Head of caudate nucleus (tissue), 42 donors: Measurements from ENCODE around the gene PLEKHG3.

Experiments
- DNase-seq, 42 donors: peaks; one replicate each; pipeline versions ENCODE4 v3.0.0 to v3.0.0-alpha.2; 2020 to 2021; ENCODE audit warnings: mixed read lengths in 7 of 42
- intact Hi-C: fragments of 100-400 bp; cut with DNase I; formaldehyde crosslinking; loops from one replicate; pipeline ENCODE4 v1.15.0; 2022

PLEKHG3 gene

DNA sequence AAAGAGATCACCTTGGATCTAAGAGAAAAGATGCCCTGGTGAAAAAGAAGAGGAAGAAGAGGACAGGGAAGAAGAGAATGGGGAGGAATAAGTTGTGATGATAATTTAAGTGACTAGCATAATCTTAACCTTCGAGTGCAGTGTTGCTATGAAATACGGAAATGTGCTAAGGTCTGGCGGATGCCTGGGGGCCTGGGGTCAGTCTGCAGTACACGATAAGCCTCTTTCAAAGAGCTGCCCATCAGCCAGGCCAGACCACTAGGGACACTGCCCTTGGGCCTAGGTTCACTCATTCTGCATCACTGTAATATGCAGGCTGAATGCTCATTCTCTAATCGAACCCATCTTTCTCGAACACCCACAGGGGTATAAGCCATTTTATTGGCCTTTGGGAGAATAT is 83.4 kb downstream of the PLEKHG3 start:
- intact Hi-C loops: no loop called here
- DNase-seq: no peak

DNA sequence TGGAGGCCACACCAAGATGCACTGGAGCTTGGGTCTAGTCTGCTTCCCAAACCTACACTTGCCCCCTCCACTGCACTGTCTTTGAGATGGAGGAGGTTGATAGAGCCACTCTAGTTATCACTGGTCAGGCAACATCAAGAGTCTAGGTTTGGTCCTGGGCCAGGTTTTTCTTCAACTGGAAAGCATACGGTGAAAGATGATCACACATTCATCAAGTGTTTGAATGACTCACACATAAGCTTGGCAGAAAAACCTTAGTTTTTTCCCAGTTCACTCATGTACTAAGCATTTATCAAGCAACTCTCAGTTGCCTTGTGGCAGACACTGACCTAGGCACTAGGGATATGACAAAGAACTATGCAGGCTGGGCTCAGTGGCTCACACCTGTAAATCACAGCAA is 84.5 kb downstream of the PLEKHG3 start:
- DNase-seq: no peak
- intact Hi-C loops: no loop called here

DNA sequence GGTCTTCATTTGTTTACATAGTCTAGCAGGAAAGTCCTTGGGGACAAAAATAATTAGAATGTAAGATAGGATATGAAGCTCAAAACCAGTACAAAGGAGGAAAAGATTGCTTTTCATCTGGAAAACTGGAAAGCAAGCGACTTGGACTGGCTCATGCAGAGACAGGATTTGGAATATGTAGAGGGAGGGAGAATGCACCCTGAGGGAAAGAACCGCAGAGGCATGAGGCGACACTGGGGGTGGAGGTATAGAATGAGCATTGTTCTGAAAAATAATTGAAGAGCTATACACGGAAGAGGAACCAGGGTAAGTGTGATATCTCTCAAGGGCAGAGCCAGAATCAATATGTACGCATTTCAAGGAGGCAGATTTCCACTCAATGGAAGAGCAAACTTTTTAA is 85.5 kb downstream of the PLEKHG3 start:
- intact Hi-C loops: no loop called here
- no peak for DNase-seq

DNA sequence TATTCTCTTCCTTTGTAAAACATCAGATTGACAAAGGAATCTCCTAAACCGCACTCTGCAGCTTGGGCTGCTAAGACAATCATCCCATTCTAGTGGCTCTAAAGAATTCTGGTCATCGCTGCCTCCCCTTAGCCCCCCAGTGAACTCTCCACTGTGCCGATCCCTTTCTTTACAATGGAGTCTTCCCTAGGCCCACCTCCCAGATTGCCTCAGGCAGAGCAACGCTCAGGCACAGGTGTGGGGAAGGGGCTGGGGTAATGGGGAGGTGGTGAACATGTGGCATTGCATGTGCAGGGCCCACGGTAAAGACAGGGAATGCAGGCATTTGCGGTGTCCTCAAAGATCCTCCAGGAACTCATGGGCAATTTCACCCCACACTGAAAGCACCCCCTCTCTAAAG is 86.3 kb downstream of the PLEKHG3 start:
- intact Hi-C loops: no loop called here
- DNase-seq: no peak

DNA sequence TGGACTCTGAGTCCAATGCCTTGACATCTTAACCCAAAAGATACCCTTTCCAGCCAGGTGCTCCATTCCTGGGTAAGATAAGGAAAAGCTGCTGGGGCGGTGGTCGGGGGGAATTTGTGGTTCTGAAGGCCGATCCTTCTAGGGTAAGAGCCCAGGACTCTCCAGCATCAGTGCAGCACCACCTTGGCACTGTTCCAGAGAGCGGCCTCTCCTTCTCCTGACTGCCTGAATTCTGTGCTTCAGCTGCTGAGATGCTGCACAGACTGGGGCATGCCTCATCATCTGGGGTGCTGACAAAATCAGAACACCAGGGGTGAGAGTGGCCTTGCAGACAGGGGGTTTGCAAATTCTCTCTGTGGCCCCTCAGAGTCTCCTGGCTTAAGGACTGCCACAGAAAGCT is 88.0 kb downstream of the PLEKHG3 start:
- no peak for DNase-seq
- intact Hi-C loops: no loop called here

DNA sequence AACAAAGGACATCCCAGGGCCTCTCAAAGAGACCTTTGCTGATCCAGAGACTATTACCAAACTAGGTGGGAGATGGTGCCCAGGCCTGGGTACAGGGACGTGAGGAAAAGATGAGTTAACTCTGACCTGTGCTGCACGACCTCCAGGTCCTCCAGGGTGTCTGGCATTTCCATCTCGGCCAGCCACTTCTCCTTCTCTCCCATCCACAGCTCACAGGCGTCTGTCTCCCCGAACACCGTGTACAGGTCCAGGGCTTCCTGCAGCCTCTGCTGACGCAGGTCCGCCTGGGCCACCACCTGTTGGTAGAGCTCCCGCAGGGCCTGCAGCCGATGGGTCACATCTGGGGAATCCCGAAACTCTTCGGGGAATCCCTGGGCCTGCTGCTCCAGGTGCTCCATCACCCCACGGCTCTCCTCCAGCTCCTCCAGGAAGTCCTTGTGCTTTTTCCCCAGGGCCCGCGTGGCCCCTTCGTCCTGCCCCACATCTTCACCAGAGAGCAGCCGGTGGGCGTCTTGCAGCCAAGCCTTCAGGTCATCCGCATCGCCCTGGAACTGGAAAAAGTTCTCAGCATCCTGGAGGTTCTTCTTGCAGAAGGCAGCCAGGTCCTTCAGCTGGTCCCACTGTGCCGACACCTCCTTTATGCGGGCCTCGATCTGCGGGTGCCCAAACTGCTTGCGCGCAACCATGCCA is 88.8 kb downstream of the PLEKHG3 start:
- intact Hi-C loops: no loop called here
- no peak for DNase-seq

DNA sequence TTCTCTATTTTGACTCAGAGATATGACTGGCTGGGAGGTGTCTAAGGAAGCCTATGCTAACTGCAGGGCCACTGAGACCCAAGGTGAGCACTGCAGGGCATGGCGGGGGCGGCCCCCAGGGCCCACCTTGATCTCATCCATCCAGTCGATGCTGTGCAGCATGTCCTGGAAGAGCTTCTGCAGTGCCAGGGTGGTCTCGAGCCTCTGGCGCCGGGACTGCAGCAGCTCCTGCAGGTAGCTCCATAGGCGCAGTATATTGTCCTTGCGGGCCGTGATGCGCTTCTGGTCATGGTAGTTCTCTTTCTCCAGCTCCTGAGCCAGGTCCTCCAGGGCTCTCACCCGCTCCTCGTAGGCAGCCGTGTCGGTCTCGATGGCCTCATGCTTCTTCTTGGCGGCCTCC is 91.0 kb downstream of the PLEKHG3 start:
- intact Hi-C loops: no loop called here
- DNase-seq: no peak

DNA sequence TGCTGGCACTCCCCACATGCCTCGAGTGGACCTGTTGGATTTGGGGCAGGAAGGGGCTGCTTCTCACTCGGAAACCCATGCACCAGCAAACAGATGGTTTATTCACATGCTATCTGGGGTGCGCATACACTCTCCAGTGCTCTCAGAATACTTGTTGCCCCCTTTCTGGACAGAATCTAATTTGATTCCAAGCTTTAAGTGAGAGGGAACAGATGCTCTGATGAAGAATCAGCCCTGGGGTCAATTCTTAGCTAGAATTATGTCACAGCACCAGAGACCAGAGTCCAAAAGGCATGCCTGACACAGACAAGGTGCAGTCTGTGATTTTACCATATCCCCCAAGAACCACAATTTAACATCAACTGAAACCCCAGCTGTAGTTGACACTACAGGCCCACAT is 91.7 kb downstream of the PLEKHG3 start:
- intact Hi-C loops: no loop called here
- no peak for DNase-seq

DNA sequence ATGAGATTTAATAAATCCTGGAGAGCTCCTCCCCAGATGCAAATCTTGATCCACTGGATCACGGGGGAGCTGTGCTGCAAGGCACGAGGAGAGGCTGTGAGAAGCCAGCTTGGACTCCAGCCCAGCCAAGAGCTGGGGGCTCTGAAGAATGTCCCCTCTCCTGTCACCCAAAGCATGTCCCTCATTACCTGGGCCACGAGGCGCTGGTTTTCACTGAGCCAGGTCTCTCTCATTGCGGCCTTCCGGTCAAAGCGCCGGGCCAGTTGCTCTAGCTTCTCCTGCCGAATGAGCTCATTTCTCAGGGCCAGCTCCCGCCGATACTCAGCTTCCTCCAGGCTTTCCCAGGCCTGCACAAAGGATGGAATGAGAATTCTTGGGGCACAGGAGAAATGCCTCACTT is 92.1 kb downstream of the PLEKHG3 start:
- intact Hi-C loops: no loop called here
- no peak for DNase-seq

DNA sequence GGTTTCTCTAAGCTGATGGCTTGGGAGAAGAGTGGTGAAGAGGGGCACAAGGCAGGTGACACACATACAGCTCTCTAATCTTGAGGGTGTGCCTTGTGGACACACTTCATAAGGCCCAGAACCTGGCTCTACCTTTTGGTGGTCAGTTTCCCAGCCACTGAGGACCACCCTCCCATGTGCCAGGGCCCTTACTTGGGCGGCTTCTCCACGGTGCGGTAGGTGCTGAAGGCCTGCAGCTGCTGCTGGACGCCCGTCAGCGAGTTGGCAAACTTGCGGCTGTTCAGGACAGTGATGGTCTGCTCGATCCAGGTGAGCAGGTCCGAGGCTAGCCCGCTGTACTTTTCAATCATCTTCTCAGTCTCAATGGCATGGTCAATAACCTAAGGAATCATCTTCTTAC is 95.3 kb downstream of the PLEKHG3 start:
- intact Hi-C loops: no loop called here
- no peak for DNase-seq
